Astrocyte of the cerebellum (primary cell): ENCODE results near the gene PFDN6.
"Not testable (repeated sequence)": the region's sequence is repeated elsewhere in the genome, so short reads cannot be mapped to it uniquely, and the experiment has no call there.

Source experiments
- DNase-seq: peaks from one replicate; pipeline ENCODE4 v3.0.0-alpha.2; 2011; ENCODE audit warnings: low read depth
- H3K4me3 ChIP-seq: 2 replicates; pipeline ENCODE4 v1.5.1; 2011; ENCODE audit warnings: mild to moderate bottlenecking, low read depth, low read length, moderate library complexity
- CTCF ChIP-seq: IDR thresholded peaks from 2 replicates; pipeline ENCODE4 v1.5.1; 2012; ENCODE audit warnings: low read length, low read depth, moderate library complexity, mild to moderate bottlenecking; ENCODE audit errors: missing control alignments
- in situ Hi-C: cut with HindIII; loops from 2 replicates; pipeline ENCODE4 v1.10.0; 2017; ENCODE audit warnings: low sequenced_read_pairs

The PFDN6 gene

GRCh38 chr6:33278810-33279209 is 10.6 kb upstream of the PFDN6 start:
- H3K4me3 ChIP-seq, result no peak overlapping the region
- no peak for DNase-seq
- TF ChIP-seq CTCF, result no peak
- in situ Hi-C loops, result no loop called here

GRCh38 chr6:33279257-33279695 is 10.1 kb upstream of the PFDN6 start:
- no peak for TF ChIP-seq CTCF
- in situ Hi-C loops, result no loop called here
- H3K4me3 ChIP-seq, result no peak overlapping the region
- no peak for DNase-seq

- TF ChIP-seq CTCF, result peak; percentile 68
- no peak overlapping the region for H3K4me3 ChIP-seq
- no peak for DNase-seq
- in situ Hi-C loops, result no loop called here
Observed at GRCh38 chr6:33279971-33280511, 9.4 kb upstream of the PFDN6 start.

GRCh38 chr6:33280539-33280938 is 8.9 kb upstream of the PFDN6 start:
- DNase-seq, result no peak
- TF ChIP-seq CTCF, result no peak

GRCh38 chr6:33285214-33285613 is 4.2 kb upstream of the PFDN6 start:
- H3K4me3 ChIP-seq, DNase-seq, in situ Hi-C loops: not testable (repeated sequence)

More at GRCh38 chr6:33280539-33280938, 8.9 kb upstream of the PFDN6 start:
- in situ Hi-C loops, result no loop called here
- H3K4me3 ChIP-seq, result no peak overlapping the region

GRCh38 chr6:33286946-33287914 is 2.2 kb upstream of the PFDN6 start:
- TF ChIP-seq CTCF, result no peak
- H3K4me3 ChIP-seq, result no peak overlapping the region
- in situ Hi-C loops, result no loop called here
- no peak for DNase-seq

- no peak for TF ChIP-seq CTCF
- in situ Hi-C loops, result no loop called here
- DNase-seq, result no peak
- peak overlapping the region; percentile 72 for H3K4me3 ChIP-seq
Observed at GRCh38 chr6:33288141-33288920, 1.1 kb upstream of the PFDN6 start.
